Right lung (tissue), 10 donors: Measurements from ENCODE around the gene HLA-DRB5. TPM values are rescaled to one million over a fixed set of nuclear protein-coding genes. Genes with fewer than 3 reads are reported as not detected.
"Not testable (repeated sequence)": the region's sequence is repeated elsewhere in the genome, so short reads cannot be mapped to it uniquely, and the experiment has no call there.

Source experiments
- DNase-seq, 2 donors: peaks; one replicate each; pipeline ENCODE4 v3.0.0-alpha.2; 2013
- long read RNA-seq, 8 donors: transcript quantifications; one replicate each; lab custom pipeline, GENCODE V29; 2026
- polyA plus RNA-seq, 5 donors: library from polyadenylated mRNA; unstranded; fragments of 120-200 nt; gene quantifications; one replicate each; pipeline versions ENCODE4 v1.2.1 to v1.2.3, GENCODE V29; 2013; ENCODE audit warnings: inconsistent platforms in 1 of 5, low replicate concordance in 1 of 5; ENCODE audit not compliant: insufficient read length in 5 of 5, insufficient read depth in 1 of 5

The HLA-DRB5 gene
- polyA plus RNA-seq = 10 to 100 TPM in 1 of 5 donors, 1 to 10 TPM in 4; 4.8 to 25.6 (median 6.4) TPM
- long read RNA-seq, donor 1 = 0 reads
- long read RNA-seq, donor 2 = 0 reads
- long read RNA-seq, donor 3, partial matches to known transcripts = 0 of 1 reads
- long read RNA-seq, donor 3, other reads (novel, unspliced or antisense) = 0 of 1 reads
- long read RNA-seq, donor 4, partial matches to known transcripts = 10 of 13 reads
- long read RNA-seq, donor 4, other reads (novel, unspliced or antisense) = 0 of 13 reads
- long read RNA-seq, donor 5, partial matches to known transcripts = 0 of 1 reads
- long read RNA-seq, donor 5, other reads (novel, unspliced or antisense) = 0 of 1 reads
- long read RNA-seq, donor 6, transcript HLA-DRB5-201 (6 exons, 1,260 nt) = major isoform, 9 of 17 reads
- long read RNA-seq, donor 6, partial matches to known transcripts = 8 of 17 reads
- long read RNA-seq, donor 6, other reads (novel, unspliced or antisense) = 0 of 17 reads
- long read RNA-seq, donor 7 = 0 reads
- long read RNA-seq, donor 8 = 0 reads

DNA sequence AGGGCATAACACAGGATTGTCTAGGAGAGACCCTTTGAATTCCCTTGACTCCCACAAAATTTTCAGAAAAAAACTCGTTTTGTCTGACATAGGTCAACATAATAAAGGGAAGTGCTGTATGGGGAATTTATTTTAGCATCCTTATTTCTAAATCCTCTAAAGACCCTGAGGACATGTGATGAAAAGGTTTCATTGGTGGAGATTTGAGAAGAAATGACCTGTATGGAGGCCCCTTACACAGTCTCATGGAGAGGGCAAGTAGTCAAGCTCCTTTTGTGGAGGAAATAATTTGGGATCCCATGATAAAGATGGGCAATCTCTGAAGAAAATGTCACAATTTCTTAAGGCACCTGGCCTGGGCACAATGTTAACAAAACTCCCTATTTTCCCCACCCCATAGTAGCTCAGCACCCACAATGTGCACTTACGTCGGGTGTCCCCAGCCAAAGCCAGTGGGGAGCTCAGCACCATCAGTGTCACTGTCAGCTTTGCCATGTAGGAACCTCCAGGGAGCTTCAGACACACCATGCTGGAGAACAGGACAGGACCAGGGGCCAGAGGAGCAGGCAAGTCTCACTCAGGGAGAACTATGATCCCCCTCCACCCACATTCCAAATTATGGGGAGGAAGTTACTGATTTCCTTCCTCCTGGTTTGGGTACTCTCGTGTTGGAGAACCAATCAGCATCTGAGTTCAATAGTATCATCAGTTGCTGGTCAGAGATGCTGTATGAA is at the start of gene HLA-DRB5:
Gene HLA-DRB5, minus strand, starts transcription at position 591 of the 734 bp plus-strand sequence. Its CDS starts 63 bp downstream, at position 528.
- peak in 1 of 2 donors; percentile 0 for DNase-seq

DNA sequence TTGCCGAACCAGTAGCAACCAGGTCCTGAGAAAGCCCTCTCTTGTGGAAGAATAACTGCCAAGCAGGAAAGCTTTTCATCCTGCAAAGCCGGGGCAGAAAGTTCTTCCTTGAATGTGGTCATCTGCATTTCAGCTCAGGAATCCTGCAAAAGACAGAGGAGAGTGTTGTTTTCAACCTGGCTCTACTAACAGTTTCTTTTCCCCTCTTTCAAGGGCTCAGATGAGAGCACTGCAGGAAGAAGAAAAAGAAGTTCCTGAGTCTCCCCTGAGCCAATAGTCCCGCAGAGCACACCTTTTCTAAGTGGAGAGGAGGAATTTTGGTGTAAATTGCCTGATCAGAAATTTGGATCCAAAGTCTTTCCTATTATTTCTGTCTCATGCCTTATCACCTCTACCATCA is 48.9 kb upstream of the HLA-DRB5 start:
- no peak for DNase-seq

DNA sequence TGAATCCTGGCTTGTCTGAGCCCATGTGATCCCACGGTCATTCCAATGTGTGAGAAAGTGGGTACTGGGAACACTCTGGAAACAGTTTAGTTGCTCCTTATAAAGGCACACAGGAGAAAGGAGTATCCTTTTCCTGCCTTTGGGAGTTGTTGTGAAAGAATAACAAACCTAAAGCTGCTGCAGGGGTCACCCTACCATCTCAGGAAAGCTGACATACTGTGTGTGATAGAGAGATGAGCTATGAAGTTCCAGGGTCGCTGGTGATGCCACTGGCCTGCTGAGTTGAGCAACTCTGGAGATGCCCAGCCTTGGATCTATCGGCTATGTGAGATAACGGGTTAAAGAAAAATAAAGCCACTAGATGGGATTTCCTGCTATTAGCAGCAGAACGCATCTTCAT is 47.4 kb upstream of the HLA-DRB5 start:
- not testable (repeated sequence) for DNase-seq

DNA sequence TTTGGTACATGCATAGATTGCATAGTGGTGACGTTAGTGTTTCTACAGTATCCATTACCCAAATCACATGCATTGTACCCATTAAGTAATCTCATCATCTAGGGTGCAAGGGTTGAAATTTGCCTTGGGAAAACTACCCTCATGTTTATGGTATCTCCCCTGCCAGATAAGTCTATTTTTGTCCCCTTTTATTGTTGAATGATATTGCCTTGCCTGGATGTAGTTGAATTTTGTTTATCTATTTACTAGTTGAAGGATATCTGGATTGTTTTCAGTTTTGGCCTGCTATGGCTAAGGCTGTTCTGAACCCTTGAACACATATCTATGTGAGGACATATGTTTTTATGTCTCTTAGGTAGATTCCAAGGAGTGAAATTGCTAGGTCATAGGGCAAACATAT is 46.2 kb upstream of the HLA-DRB5 start:
- no peak for DNase-seq

DNA sequence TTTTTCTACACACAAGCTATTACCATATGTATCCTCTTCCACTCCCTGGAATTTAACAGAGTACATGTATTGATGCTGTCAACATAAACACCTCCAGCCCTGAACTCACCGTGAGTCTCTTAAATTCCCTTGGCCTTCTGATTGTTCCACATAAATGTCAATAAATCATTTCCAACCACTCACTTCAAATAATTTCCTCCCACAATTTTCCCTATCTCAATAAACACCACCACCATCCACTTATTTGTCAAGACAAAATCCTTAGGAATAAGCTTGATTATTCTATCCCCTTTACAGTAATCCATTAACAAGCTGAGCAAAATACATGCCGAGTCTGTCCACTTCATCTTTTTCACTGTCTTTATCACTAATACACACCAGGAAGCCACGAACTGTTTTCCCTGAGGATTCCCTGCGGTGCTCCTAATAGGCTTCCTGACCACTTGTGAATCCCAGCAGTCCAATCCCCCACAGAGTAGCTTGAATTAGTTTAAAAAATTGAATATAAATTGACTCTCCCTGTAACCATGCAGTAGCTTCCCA is 40.3 kb upstream of the HLA-DRB5 start:
- DNase-seq = no peak

DNA sequence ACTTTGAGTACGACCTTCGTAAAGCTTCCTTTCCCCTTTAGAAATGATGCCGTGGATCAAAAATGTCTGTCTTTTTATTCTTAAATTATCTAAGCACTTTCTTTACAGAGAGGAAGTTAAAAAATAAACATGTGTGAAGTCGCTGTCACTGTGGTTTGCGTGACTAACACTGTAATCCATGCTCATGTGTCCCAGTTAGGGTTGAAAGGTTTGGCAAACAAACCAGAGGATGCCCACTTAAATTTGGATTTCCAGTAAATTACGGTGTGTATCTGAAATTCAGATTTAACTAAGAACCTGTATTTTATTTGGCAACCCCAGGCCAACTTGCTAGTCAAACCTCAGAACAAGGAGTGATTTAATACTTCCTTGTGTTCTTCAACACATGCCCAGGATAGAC is 38.5 kb upstream of the HLA-DRB5 start:
- no peak for DNase-seq

DNA sequence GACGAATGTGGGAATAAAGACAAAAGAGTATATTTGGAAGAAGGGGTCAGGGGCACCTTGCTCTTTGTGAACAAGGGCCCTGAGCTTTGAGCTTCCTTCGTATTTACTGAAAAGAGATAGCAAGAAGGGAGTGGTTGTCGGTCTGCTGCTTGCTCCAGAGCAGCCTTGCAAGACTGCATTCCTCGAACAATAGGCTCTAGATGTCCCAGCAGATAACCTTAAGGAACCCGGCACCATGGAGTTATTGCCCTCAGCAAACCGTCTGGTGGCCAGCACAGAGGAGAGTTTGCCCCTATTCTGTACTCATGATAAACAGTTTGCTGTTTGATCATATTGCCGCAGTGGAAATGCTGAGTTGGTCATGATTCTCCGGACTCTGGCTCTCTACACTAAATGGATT is 36.9 kb upstream of the HLA-DRB5 start:
- DNase-seq = no peak

DNA sequence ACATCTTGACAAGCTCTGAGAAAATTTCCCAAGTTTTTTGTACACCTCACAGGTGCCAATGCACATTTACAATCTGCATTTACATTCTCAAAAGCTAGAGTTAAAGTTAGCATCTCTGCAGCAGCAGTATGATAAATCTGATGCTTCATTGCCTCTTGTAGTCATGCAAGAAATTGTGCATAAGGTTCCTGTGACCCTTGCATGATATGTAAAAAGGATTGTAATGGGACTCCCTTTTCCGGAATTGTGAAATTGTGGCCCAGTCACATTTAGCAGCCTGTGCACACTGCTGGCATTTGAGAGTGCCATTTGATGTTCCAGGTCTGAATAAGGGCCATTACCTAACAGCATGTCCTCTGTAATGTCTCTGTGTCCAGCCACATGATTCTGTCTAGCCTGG is 35.4 kb upstream of the HLA-DRB5 start:
- no peak for DNase-seq

DNA sequence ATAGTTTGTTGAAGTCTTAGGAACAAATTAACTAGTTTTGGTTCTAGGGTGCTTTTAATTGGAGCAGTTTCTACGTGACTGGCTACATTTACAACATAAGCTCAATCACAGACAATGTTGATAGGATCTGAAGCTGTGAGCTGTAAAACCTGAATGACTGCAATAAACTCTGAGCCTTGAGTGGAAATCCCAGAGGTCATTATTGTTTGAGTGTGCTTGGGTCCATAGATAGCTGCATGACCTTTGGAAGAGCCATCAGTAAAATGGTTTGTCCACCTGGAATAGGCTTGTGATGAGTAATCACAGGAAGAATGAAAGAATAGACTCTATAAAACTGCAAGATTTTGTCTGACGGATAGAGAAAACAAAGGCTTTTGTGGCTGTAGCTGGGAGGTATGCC is 32.9 kb upstream of the HLA-DRB5 start:
- no peak for DNase-seq

DNA sequence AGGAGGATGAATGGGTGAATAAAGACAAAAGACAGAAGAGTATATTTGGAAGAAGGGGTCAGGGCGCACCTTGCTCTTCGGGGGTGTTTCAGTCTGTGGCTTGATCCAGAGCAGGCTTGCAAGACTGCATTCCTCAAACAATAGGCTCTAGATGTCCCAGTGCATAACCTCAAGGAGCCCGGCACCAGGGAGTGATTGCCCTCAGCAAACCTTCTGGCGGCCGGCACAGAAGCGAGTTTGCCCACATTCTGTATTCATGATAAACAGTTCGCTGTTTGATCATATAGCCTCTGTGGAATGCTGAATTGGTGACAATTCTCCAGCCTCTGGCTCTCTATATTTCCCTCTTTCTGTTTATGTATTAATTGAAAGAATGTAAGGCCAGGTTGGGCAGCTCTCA is 29.7 kb upstream of the HLA-DRB5 start:
- DNase-seq = no peak

DNA sequence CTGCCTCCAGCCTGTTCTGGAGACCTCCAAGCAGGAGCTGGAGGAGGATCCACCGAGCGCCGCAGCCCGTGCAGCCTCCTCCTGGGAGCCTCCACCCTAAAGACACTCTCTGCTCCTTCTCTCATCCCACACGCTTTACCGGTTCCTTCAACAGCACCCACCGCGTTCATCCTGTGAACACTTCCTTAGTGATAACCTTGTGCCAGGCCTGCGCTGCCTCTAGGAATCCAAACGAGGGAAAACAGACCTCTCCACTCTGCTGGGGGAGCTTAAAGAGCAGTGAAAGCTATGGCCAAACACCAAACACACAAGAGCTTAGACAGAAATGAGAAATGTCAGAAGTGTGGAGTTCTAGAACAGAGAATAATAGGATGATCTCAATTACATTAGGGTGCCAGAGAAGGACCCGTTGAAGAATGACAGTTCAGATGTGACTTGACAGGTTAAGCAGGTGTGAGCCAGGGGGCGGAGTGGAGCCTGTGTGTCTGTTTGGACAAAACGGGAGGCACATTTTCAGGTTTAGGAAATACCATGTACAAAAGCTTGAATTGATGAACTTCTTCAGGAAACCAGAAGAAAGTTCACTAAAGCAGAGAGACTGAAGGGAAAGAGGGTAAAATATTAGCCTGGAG is 28.5 kb upstream of the HLA-DRB5 start:
- no peak for DNase-seq

DNA sequence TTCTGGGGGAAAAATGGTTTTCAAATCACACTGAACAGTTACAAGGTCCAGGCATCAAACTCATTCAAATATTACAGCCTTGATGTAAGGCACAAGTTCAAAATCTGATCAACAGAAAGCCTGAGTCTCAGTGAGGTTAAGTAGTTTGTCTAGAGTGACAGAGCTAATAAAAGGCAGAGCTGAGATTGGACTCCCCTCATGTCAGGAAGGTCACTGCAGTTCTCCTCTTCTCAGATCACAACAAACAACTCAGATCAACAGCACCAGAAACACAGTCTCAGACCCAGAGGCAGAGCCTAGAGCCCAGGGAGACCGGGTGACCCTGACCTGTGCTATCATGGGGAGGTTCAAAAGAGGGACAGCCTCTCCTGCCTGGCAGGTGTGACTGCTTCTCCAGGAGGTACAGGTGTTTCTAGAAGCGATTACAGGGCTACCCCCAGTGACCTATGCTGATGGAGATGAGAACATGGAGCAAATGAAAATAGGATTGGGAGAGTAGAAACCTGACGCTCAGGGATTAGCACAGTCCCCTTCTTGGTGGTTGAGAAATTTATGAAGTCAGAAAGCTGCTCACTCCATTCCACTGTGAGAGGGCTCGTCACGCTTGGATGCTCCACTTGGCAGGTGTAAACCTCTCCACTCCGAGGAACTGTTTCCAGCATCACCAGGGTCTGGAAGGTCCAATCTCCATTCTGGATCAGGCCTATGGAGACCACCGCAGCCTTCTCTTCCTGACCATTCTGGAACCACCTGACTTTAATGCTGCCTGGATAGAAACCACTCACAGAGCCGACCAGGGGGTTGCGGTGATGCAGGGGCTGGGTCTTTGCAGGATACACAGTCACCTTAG is 24.3 kb upstream of the HLA-DRB5 start:
- no peak for DNase-seq

DNA sequence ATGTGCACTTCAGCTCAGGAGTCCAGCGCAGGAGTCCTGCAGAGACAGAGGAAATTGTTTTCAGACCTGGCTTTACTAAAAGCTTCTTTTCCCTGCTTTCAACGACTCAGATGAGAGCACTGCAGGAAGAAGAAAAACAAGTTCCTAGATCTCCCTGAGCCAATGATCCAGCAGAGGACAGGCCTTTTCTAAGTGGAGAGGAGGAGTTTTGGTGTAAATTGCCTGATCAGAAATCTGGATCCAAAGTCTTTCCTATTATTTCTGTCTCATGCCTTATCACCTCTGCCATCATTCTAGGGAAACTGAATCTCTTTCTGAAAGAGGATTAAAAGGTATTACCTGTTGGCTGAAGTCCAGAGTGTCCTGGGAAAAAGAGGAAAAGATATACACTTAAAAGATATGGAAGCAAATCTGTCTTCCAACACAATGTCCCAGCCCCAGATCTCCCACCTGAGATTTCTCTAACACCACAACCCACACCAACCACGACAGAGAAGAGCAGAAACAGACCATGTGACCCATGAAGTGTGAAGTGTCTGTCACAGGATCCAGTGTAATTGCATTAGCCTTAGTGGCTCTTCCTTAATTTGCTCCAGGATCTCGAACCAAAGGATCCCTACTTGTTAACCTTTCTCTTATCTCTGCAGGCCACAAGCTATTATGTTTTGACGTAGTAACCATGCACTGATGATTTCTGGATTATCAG is 23.1 kb upstream of the HLA-DRB5 start:
- DNase-seq = no peak

DNA sequence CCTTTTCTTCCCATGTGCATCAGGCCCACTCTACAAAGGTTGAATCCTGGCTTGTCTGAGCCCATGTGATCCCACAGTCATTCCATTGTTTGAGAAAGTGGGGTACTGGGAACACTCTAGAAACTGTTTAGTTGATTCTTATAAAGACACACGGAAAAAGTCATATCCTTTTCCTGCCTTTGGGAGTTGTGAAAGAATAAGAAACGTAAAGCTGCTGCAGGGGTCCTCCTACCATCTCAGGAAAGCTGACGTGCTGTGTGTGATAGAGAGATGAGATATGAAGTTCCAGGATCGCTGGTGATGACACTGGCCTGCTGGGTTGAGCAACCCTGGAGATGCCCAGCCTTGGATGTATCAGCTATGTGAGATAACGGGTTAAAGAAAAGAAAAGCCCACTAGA is 21.3 kb upstream of the HLA-DRB5 start:
- DNase-seq = no peak

DNA sequence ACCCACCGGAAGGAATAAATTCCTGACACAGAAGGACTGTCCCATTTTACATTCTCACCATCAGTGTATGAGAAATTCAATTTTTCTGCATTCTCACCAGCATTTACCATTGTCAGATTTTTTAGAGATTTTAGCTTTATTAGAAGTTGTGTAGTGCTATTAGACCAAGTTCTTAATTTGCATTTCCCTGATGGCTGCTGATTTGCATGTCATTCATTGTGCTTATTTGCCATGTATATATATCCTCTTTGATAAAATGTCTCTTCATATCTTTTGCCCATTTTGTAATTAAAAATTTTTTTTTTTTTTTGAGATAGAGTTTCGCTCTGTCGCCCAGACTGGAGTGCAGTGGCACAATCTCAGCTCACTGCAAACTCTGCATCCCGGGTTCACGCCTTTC is 9.8 kb upstream of the HLA-DRB5 start:
- no peak for DNase-seq

DNA sequence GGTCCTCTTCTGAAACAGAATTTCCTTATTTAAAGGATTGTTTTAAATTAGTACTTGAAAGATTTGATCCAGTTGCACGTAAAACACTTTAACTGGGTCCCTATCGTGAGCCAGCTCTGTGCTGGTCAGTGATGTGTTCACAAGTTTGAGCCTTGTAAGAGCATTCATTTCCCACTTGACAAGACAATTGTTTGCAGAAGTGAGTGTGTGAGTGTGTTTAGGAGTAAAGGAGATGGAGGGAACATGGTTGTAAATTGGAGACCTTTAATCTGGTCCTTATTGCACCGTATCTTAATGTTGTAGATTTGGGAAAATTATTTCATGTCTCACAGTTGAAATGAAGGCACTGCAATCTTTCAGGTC is 325 bp upstream of the HLA-DRB5 start:
- DNase-seq = not testable (repeated sequence)

DNA sequence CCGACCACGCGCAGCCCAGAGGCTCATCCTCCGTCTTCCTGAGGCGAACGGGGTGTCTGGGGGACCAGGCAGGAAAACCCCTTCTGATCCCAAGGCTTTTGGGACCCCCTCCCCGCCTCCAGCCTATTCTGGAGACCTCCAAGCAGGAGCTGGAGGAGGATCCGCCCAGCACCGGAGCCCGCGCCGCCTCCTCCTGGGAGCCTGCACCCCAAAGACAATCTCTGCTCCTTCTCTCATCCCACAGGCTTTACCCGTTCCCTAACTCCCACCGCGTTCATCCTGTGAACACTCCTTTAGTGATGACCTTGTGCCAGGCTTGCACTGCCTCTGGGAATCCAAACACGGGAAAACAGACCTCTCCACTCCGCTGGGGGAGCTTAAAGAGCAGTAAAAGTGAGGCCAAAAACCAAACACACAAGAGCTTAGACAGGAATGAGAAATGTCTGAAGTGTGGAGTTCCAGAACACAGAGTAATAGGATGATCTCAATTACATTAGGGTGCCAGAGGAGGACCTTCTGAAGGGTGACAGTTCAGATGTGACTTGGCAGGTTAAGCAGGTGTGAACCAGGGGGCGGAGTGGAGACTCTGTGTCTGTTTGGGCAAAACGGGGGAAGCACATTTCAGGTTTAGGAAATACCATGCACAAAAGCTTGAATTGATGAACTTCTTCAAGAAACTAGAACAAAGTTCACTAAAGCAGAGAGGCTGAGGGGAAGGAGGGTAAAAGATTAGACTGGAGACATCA is 7.6 kb downstream of the HLA-DRB5 start:
- no peak for DNase-seq

DNA sequence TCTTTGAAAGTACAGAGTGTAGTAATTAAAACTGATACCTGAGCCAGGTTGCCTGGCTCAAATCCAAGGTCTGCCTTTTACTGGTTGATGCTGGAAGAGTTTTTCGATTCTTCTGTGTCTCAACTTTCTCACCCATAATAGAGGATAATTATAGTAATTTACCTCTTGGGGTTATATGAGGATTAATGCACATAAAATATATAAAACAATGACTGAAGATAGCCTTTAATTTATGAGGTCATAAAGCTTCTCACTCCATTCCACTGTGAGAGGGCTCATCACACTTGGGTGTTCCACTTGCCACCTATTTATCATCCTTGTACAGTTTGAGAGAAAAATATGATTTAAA is 10.2 kb downstream of the HLA-DRB5 start:
- DNase-seq = no peak

DNA sequence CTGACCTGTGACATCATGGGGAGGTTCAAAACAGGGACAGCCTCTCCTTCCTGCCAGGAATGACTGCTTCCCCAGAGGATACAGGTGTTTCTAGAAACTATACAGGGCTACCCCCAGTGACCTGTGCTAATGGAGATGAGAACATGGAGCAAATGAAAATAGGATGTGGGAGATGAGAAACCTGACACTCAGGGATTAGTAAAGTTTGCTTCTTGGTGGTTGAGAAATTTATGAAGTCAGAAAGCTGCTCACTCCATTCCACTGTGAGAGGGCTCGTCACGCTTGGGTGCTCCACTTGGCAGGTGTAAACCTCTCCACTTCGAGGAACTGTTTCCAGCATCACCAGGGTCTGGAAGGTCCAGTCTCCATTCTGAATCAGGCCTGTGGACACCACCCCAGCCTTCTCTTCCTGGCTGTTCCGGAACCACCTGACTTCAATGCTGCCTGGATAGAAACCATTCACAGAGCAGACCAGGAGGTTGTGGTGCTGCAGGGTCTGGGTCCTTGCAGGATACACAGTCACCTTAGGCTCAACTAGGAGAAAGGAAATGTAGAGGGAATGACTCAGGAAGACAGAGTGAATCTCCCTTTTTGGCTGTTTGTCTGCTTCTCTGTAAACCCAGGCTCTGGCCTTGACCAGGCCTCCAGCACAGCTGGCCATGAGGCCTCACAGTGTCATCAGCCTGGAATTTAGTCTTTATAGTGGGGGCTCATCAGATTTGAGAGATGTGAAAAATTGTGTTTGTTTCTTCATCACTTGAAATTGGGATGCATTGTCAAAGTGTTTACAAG is 10.8 kb downstream of the HLA-DRB5 start:
- no peak for DNase-seq
